ENCODE measurements around the gene DHRS9. TPM values are rescaled to one million over a fixed set of nuclear protein-coding genes. Genes with fewer than 3 reads are reported as not detected.
"Not testable (repeated sequence)": the region's sequence is repeated elsewhere in the genome, so short reads cannot be mapped to it uniquely, and the experiment has no call there.

Gene DHRS9
- not detected for polyA plus RNA-seq (2013, experiment 1 of 2; ENCODE audit: insufficient read length)
- polyA plus RNA-seq (2013, experiment 2 of 2; ENCODE audit: insufficient read length): not detected

DNA sequence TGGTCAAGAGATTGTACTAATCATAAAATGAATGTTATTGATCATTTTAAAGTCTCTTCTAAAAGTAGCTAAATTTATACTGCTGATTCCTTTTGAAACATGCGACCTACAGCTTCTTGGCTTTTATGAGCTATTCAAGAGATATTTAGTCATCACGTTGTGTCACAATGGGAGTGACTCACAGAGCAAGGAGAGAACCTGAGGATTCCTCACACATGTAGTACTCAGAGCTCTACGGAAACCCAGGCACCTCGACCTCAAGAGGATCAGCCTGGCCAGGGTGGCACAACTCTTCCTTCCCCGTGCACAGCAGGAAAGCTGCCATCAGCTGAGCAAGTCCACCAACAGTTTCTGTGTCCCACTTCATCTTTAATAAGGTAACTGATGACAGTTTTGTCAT lies at the start of gene DHRS9:
Gene DHRS9 (plus strand): TSS at position 223 of the 400 bp plus-strand sequence. CDS start 12,019 bp downstream, outside the sequence.
- peak; percentile 11 for DNase-seq

DNA sequence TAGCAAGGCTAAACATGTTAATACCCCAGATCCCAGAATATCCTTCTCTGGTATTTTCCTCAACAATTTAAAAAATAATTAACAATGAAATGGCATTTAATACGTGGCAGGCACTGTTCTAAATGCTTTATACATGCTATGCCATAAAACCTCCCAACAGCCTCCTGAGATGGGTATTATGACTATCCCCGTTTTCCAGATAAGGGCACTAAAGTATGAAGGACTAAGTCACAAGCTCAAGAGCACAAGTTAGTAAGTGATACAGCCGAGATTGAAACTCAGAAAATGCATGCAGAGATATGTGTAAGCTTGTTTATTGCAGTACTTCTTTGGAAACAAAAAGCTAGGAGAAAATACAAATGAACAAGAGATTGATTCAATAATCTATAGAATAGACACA lies 46.2 kb upstream of the DHRS9 start:
- DNase-seq: no peak

DNA sequence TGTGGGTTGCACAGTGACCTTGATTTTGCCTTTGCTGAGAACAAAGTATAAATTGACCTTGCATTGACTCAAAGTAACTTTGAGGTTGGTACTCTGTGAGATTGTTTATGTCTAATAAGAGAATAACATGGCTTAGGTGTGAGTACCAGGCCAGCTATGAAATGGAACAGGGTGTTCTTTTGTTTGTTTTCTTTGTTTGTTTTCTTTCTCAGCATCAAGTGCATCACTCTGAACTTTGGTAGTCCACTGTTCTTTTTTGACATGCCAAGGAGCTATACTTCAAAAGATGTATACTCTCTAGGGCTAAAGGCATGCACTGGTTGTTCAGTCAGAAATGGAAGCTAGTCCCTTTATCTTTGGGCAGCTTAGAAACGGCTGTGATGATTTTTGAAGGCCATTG lies 43.3 kb upstream of the DHRS9 start:
- DNase-seq: no peak

DNA sequence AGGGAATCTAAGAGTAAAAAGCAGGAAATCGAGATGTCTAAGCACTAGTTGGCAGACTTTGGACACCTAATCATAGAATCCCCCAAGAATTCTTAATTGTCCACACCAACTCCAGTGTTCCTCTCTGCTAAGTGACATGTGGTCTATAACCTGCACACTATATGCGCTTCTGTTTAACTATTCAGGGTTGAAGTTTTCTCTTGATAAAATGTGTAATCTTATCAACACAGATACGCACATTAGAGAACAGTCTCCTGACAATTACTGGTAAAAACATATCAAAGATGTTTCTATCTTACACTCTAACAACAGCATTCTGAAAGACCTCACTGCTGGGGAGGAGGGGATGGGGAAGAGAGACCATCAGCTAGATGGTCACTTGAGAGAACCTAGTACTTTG lies 42.1 kb upstream of the DHRS9 start:
- no peak for DNase-seq

DNA sequence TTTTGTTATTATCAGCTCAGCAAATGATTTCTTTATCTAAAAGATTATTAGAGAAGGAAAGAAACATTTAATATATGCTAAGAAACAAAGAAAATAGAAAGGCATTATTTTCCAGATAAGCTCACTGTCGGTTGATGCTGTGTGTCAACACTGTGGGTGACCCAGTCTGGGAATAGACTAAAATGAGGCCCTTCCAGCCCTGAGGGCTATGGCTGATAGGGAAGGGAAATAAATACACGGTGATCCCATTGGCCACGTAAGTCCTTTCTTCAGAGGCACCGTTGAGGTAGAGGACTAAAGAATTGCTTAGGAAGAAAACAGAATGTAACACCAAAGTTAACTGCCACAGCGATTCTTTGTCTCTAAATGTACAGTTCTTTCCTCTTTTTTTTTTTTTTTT lies 40.0 kb upstream of the DHRS9 start:
- DNase-seq: no peak

DNA sequence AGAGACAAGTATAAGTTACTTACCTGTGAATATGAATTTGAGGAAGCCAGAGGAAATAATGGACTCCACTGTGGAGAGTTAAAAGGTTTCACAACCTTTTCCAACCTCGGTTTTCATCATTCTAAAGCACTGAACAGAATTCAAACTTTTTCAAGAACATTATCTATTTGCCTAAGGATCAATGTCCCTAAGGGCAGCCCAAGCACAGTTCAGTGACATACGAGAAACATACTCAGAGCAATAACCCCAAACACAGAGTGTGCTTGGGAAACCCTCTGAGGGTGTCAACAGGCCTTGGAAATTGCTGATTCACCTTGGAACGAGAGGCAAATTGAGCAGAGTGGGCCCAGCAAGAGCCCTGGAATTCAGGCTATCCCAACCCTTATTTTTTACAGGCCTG lies 38.2 kb upstream of the DHRS9 start, which contains the start of gene ABCB11:
Gene ABCB11 (minus strand): TSS at position 123 of the 400 bp plus-strand sequence. CDS start 13,199 bp downstream, outside the sequence.
- no peak for DNase-seq

DNA sequence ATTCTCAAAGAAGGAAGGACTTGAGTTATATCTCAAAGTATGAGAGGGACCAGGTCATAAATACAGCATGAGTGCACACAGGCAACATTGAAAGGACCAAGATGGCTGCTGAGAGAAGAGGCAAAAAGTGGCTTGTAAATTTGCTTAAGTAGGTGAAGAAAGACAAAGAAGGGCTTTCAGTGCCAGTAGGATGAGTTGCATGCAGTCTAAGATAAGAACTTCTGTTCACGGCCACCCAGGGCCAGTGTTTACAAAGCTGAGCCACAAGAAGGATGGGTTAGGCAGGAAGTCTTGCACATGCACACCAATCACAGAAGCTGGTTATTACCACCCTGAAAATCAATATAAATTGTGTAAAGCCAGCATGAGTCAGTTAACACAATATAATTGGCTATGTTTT lies 35.1 kb upstream of the DHRS9 start:
- DNase-seq: no peak

DNA sequence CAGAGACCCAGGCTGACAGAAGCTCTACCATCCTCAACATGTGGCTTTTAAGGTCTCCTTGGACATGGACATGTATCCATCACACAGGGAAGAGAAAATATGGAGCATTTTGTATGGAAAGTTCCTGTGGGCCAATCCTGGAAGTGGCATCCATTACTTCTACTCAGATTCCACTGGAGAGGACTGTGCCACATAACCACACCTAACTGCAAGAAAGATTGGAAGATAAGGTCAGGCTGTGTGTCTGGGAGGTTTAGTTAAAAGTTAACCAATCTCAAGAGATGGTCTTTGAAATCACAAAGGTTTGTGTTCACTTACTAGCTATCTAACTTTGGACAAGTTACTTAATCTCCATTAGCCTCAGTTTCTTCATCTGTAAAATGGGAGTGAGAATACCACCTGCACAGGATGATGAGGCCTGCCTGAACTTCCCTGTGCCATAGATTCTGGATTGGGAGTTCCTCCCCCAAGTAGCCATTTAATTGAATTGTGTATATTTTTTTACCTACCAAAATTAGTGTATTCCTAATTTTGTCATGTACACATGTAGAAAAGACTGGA lies 34.3 kb upstream of the DHRS9 start:
- DNase-seq: no peak

DNA sequence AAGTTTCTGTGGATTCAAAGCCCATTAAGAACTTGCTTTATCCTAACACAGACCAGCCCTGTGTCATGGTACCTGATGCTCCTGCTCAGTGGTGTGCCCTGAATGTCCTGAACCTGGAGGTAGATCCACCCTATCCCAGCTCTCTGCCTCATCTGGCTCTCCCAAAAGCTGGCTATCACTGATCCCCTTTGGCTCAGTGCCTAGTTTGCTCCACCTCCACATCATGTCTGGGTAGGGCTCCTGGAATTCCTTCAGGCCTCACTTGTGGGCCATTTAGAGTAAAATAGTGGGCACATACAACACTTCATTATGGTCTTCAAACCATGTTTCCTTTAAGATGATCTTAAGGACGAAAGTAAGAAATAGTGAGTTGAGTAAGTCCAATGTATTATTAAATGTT lies 33.5 kb upstream of the DHRS9 start:
- no peak for DNase-seq

DNA sequence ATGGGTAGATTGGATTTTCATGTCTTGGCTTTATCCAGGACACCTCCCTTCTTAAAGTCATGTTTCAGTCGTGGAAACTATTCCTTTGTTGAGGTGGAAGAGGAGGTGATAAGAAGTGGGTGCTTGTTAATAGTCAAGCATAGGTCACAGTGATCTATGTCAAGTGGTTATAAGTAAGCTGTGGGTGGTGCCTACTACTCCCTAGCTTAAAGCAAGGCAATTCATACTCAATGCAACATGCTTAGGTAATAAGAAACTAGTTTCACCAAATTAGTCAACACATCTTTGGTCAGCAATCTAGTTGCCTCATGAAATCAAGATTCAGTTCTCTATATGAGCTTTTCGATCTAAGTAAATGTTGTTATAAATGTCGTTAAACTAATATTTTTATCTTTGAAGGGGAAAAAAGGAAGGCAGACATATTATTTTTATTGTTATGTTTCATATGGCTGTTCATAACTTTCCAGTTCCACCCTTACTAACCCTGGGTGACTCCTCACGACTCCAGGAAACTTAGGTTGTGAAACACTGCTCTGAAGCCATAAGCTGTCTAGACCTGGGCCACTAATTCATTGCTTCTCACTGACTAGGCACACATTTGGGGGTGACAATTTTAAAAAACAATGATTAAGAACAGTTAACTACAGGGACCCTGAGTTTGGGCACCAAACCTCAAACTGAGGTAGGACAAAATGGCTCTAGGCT lies 32.5 kb upstream of the DHRS9 start:
- DNase-seq: no peak

DNA sequence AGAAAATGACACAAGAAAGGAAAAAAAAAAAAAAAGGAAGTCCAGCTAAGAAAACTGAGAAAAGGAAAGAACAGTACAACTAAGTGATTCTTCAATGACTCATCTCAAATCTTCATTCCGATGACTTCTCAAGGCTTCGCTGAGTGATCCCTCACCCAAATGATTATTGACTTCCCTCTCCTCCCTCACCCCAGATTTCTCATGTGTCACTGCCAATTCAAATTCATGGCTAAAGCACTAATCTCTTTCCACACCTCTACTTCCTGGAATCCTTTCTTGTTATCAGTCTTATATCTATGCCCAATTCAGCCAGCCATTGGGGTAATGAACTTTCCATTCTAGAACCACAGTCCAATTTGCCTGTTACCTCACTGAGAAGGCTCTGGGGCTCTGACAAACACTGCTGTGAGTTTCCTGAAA lies 31.0 kb upstream of the DHRS9 start:
- no peak for DNase-seq

DNA sequence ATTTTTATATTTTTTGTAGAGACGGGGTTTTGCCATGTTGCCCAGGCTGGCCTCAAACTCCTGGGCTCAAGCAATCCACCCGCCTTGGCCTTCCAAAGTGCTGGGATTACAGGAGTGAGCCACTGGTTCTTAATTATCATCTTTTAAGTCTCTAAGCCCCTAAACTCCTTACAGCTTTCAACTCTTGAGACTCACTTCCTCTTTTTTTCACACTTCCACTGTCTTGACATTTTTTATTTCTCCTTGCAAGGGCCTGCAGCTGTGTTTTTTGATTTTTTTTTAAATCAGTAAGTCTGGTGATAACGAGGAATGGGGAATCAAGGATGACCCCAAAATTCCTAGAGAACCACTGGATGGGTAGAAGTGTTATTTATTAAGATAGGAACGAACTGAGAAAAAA lies 29.7 kb upstream of the DHRS9 start:
- no peak for DNase-seq

DNA sequence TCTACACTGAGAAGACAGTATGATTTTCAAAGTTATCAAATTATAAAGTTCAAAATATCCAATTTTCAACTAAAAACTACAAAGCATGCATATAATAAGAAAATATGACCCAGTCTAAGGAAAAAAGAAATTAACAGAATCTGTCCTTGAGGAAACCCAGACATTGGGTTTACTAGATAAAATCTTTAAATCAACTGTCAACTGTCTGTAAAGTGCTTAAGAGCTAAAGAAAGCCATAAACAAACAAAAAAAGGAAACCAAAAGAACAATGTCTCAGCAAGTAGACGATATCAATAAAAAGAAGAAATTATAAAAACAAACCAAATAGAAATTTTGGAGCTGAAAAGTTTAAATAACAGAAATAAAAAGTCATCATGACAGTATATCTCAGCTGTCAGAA lies 27.8 kb upstream of the DHRS9 start:
- no peak for DNase-seq

DNA sequence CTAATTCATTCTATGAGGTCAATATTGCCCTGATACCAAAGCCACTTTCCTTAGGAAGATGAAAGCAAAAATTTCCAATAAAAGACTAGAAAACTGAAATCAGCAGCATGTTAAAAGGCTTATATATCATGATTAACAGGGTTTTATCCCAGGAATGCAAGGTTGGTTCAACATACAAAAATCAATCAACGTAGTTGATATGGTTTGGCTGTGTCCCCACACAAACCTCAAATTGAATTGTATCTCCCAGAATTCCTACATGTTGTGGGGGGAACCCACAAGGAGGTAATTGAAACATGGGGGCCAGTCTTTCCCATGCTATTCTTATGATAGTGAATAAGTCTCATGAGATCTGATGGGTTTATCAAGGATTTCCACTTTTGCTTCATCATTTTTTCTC lies 26.5 kb upstream of the DHRS9 start:
- no peak for DNase-seq

DNA sequence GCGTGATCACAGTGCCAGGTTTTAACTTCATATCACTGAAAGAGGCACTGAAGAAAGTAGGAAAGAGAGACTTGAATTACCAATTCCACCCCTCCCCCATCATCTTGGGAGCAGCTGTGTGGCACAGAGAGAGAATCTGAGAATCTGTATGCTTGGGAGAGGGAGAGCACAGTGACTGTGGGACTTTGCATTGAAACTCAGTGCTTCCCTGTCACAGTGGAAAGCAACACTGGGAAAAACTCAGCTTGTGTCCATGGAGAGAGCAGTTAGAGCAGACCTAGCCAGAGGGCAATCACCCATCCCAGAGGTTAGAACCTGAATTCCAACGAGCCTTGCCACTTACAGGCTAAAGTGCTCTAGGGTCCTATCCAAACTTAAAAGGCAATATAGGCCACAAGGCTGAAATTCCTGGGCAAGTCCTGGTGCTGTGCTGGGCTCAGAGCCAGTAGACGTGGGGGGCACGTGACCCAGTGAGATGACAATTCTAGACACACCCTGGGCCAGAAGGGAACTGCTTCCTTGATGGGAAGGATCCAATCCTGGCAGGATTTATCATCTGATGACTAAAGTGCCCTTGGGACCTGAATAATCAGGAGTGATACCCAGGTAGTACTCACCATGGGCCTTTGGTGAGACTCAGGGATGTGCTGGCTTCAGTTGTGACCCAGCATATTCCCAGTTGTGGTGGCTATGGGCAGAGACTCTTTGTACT lies 22.8 kb upstream of the DHRS9 start:
- DNase-seq: no peak

DNA sequence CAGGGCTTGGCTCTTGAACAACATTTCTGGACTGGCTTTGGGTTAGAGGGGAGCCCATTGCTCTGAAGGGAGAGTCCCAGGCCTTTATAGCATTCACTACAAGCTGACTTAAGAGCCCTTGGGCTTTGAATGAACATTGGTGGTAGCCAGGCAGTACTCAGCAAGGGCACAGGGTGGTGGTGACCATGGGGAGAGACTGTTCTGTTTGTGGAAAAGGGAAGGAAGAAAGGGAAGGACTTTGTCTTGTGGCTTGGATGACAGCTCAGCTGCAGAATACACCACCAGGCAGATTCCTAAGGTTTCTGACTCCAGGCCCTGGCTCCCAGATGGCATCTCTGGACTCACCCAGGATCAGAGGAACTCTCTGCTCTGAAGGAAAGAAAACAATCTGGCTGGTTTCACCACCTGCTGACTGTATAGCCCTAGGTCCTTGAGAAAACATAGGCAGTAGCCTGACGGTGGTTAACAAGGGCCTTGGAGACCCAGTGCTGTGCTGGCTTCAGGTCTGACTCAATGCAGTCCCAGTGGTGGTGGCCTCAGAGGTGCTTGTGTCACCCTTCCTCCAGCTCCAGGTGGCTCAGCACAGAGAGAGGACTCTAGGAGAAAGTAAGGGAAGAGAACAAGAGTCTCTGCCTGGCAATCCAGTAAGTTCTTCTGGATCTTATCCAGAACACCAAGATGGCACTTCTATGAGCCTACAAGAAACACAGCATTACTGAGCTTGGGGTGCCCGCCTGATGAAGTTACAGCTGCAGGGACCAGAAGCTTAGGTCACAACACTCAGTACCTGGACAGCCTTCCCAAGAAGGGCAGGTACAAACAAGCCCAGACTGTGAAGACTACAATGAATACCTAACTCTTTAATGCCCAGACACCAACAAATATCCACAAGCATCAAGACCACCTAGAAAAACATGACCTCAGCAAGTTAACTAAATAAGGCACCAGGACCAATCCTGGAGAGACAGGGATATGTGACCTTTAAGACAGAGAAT lies 21.8 kb upstream of the DHRS9 start:
- DNase-seq: no peak

DNA sequence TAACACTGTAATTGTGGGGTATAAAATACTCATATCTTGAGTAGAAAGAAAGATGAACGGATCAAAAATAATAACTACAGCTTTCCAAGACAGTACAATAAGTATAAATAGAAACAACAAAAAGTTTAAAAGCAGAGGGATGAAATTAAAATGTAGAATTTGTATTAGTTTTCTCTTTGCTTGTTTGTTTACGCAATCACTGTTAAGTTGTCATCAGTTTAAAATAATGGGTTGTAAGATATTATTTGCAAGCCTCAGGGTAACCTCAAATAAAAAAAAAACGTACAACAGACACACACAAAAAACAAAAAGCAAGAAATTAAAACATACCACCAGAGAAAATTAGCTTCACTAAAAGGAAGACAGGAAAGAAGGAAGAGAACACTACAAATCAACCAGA lies 20.2 kb upstream of the DHRS9 start:
- no peak for DNase-seq

DNA sequence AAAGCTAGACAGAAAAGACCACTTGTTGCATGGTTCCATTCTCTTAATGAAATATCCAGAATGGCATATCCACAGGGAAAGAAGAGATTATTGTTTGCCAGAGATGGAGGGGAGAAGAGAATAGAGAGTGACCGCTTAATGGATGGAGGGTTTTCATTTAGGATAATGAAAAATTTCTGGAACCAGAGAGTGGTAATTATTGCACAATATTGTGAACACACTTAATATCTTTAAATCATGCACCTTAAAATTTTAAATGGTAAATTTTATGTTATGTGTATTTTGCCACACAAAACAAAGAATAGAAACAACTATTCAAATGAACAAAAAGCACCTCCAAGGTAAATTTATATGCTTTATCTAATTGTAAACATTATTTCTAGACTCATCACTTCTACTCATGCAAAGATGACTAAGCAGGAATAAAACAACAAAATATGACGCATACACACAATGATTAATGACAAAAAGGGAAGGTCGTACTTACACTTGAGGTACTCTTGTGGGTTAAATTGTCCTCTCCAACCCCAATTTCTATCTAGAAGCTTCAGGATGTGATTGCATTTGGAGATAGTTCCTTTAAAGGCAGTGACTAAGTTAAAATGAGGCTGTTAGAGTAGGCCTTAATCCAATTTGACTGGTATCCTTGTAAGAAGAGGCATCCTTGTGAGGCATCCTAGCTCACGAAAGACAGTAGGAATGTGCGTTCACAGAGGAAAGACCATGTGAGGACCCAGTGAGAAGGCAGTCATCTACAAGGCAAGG lies 18.7 kb upstream of the DHRS9 start:
- no peak for DNase-seq

DNA sequence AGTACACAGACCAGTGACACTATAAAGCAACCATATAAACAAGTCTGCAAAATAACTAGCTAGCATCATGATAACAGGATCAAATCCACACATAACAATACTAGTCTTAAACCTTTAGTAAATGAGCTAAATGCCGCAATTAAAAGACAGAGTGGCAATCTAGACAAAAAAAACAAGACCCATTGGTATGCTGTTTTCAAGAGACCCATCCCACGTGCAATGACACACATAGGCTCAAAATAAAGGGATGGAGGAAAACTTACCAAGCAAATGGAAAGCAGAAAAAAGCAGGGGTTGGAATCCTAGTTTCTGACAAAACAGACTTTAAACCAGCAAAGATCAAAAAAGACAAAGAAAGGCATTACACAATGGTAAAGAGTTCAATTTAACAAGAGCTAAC lies 14.8 kb upstream of the DHRS9 start:
- DNase-seq: not testable (repeated sequence)

DNA sequence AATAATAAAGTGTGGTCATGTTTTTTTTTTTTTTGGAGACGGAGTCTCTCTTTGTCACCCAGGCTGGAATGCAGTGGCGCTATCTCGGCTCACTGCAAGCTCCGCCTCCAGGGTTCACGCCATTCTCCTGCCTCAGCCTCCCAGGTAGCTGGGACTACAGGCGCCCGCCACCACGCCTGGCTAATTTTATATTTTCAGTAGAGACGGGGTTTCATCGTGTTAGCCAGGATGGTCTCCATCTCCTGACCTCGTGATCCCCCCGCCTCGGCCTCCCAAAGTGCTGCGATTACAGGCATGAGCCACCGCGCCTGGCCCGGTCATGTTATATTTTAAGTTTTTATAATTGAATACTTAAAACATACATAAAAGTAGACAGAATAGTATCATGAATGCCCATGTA lies 5.2 kb upstream of the DHRS9 start:
- not testable (repeated sequence) for DNase-seq

DNA sequence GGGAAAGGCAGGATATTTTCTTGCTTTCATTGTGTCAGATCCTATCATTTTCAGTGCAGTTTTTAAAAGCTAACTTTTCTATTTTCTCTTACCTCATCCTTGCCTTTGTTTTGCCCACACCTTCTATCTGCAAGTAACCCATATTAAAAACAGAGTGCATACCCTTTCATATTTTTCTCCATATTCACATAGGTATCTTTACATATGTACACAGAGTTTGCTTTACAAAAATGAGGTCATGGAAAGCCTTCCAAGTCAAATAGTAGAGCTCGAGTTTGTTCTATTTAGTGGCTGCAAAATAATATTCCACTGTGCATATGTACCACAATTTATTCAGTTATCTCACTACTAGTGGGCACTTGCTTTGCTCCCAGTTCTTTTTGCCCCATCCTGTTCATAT lies 3.9 kb upstream of the DHRS9 start:
- no peak for DNase-seq

All from fibroblast of skin of abdomen (primary cell).